ENCODE measurements around the gene EPN1. TPM values are rescaled to one million over a fixed set of nuclear protein-coding genes. Genes with fewer than 3 reads are reported as not detected.

The EPN1 gene
- total and polyA plus RNA-seq, 2 of the 13 experiments (the other 11 are each of a cell fraction or from before 2014, with no cell fraction given), result 28.9 to 31.7 TPM

DNA sequence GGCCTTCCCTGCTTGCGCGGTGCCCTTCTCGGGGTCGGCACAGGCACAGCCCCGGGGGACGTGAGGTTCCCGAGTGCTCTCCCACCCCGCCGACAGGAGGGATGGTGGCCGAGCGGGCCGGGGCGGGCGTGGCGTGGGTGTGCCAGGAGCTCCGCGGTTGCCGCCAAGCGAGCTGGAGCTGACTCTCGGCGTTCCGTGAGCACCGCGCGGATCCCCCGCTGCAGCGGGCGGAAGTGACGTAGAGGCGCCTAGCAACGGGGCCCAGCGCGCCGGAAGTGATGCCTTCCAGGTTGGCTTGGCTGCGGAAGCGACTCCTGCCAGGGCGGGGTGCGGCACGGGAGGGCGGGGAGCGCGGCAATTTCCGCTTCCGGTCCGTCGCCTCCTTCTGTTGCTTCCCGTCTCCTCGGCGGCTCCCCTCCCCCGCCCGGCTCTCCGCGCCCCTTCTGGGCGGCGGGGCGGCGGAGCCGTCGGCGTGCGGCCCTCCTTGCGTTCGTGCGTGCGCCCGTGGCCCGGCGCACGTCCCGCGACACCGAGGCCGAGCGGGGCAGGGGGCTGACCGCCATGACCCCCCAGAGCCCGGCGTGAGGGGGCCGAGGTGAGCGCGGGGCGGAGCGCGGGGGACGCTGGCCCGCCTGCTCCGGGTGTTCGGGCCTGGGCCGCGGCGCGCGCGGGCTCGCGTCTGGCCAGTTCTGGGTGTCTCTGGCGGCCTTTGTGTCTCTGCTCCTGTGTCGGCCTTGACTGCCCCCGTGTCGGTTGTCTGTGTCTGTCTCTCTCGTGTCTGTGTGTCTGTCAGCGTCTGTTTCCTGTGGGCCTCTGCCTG is at the start of gene EPN1 (continued):
- TF ChIP-seq, protein P1, sequence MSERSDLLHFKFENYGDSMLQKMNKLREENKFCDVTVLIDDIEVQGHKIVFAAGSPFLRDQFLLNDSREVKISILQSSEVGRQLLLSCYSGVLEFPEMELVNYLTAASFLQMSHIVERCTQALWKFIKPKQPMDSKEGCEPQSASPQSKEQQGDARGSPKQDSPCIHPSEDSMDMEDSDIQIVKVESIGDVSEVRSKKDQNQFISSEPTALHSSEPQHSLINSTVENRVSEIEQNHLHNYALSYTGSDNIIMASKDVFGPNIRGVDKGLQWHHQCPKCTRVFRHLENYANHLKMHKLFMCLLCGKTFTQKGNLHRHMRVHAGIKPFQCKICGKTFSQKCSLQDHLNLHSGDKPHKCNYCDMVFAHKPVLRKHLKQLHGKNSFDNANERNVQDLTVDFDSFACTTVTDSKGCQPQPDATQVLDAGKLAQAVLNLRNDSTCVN (CRISPR knock-in tag; IDR thresholded peaks at IDR 0.05; ENCODE audit: borderline replicate concordance), result 0 out of 2 replicates have a peak, but pooled peaks have one; percentile 54
- TF ChIP-seq ZNF878 (CRISPR knock-in tag; IDR thresholded peaks at IDR 0.05), result no peak
- TF ChIP-seq NKX3-1 (CRISPR knock-in tag; IDR thresholded peaks at IDR 0.05), result 0 out of 2 replicates have a peak, but pooled peaks have one; percentile 28
- TF ChIP-seq, protein P2, sequence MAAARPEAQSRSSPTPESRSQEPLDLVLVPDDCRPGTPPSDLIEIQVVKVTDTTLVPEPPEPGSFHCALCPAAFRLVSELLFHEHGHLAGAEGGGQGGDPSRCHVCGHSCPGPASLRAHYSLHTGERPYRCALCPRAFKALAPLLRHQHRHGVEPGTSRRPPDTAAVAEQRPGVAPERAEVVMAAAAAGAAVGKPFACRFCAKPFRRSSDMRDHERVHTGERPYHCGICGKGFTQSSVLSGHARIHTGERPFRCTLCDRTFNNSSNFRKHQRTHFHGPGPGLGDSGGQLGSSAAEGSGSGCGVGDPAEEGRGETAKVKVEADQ (CRISPR knock-in tag; IDR thresholded peaks at IDR 0.05; ENCODE audit: borderline replicate concordance), result peak; percentile 86; the same call in 1 of the 2 replicates
- TF ChIP-seq, protein P3, sequence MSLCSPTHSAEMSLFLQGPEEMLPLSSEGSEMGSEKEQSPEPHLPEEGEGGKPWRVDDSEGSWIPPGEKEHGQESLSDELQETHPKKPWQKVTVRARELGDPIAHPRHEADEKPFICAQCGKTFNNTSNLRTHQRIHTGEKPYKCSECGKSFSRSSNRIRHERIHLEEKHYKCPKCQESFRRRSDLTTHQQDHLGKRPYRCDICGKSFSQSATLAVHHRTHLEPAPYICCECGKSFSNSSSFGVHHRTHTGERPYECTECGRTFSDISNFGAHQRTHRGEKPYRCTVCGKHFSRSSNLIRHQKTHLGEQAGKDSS (CRISPR knock-in tag; IDR thresholded peaks at IDR 0.05; ENCODE audit: borderline replicate concordance, low read depth), result 0 out of 2 replicates have a peak, but pooled peaks have one; percentile 41
- TF ChIP-seq, protein P4, sequence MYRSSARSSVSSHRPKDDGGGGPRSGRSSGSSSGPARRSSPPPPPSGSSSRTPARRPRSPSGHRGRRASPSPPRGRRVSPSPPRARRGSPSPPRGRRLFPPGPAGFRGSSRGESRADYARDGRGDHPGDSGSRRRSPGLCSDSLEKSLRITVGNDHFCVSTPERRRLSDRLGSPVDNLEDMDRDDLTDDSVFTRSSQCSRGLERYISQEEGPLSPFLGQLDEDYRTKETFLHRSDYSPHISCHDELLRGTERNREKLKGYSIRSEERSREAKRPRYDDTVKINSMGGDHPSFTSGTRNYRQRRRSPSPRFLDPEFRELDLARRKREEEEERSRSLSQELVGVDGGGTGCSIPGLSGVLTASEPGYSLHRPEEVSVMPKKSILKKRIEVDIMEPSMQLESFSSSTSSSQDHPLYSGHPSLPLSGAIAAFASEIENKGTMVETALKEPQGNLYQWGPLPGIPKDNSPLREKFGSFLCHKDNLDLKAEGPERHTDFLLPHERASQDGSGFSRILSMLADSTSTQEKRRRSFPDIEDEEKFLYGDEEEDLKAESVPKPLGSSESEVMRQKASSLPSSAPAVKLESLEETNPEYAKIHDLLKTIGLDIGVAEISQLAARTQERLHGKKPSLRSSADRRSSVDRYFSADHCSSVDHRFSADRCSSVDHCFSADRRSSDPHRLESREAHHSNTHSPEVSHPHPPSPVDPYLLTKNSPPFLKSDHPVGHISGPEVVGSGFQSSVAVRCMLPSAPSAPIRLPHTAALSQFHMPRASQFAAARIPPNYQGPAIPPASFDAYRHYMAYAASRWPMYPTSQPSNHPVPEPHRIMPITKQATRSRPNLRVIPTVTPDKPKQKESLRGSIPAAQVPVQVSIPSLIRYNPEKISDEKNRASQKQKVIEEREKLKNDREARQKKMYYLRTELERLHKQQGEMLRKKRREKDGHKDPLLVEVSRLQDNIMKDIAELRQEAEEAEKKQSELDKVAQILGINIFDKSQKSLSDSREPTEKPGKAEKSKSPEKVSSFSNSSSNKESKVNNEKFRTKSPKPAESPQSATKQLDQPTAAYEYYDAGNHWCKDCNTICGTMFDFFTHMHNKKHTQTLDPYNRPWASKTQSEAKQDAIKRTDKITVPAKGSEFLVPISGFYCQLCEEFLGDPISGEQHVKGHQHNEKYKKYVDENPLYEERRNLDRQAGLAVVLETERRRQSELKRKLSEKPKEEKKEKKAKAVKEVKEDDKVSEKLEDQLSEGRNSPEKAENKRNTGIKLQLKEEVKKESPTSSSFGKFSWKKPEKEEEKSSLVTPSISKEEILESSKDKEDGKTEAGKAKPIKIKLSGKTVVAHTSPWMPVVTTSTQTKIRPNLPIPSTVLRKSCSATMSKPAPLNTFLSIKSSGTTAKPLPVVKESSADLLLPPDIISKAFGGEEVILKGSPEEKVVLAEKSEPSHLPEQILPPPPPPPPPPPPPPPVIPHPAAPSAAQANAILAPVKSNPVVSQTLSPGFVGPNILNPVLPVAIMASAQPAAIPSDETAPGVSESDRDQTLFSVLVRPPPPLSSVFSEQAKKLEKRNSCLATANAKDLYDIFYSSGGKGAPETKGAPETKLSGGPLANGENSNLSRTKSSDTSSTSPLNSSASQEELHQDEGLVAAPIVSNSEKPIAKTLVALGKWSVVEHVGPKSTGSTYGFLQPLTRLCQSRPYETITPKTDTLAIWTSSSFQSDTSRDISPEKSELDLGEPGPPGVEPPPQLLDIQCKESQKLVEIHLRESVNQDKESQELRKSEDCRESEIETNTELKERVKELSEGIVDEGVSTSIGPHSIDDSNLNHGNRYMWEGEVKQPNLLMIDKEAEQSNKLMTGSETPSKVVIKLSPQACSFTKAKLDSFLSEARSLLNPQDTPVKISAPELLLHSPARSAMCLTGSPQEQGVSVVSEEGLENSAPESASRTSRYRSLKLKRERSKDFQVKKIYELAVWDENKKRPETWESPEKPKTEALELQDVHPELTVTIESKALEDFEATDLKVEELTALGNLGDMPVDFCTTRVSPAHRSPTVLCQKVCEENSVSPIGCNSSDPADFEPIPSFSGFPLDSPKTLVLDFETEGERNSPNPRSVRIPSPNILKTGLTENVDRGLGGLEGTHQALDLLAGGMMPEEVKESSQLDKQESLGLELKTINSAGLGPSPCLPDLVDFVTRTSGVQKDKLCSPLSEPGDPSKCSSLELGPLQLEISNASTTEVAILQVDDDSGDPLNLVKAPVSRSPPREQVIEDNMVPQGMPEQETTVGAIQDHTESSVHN (CRISPR knock-in tag; IDR thresholded peaks at IDR 0.05), result 0 out of 2 replicates have a peak, but pooled peaks have one; percentile 27
- TF ChIP-seq ZNF574 (CRISPR knock-in tag; IDR thresholded peaks at IDR 0.05), result peak; percentile 95
- TF ChIP-seq ZNF605 (CRISPR knock-in tag; IDR thresholded peaks at IDR 0.05), result peak; percentile 33; the same call in 1 of the 2 replicates
- no peak for TF ChIP-seq SCMH1 (CRISPR knock-in tag; IDR thresholded peaks at IDR 0.05; ENCODE audit: borderline replicate concordance)
- no peak for TF ChIP-seq ELK4 (CRISPR knock-in tag; IDR thresholded peaks at IDR 0.05; ENCODE audit: borderline replicate concordance)
- peak; percentile 77 for TF ChIP-seq BHLHE40 (IDR thresholded peaks at IDR 0.05; ENCODE audit: low read length)
